B cell (primary cell): ENCODE results near the gene ACACB. TPM values are rescaled to one million over a fixed set of nuclear protein-coding genes. Genes with fewer than 3 reads are reported as not detected.

Experiments
- ATAC-seq: fragments of 200-7000 bp; cut with Tn5 transposase; one replicate; pipeline ENCODE4 v1.10.0; 2021; ENCODE audit warnings: low read depth, mild to moderate bottlenecking, moderate number of reproducible peaks, moderate library complexity
- CTCF ChIA-PET: fragments of 350-600 bp; sonication (Branson Sonifier 250); formaldehyde crosslinking; loops from one replicate; lab custom pipeline; 2021; ENCODE audit warnings: antibody characterized with exemption, inconsistent platforms; lab: Charles Lee
- POLR2A ChIA-PET: fragments of 350-600 bp; sonication (Branson Sonifier 250); formaldehyde crosslinking; loops from one replicate; lab custom pipeline; 2021; ENCODE audit warnings: antibody characterized with exemption; lab: Charles Lee
- DNase-seq: peaks from one replicate; pipeline ENCODE4 v3.0.0; 2013
- H2AFZ ChIP-seq: 2 replicates; pipeline ENCODE4 v1.6.1; 2012; ENCODE audit warnings: mild to moderate bottlenecking, low read depth, low read length; ENCODE audit not compliant: insufficient read depth, poor library complexity, severe bottlenecking
- H3K27ac ChIP-seq, 2 donors: 1 replicate in 1 of 2; 2 replicates in 1 of 2; pipeline ENCODE4 v1.5.1; 2012 to 2013; ENCODE audit warnings: low read length in 2 of 2, mild to moderate bottlenecking in 2 of 2, moderate library complexity in 1 of 2
- H3K27me3 ChIP-seq, 4 experiments: fragments of 200-600 bp in 1 of 4; sonication (generic) in 1 of 4; replicated peaks in 1 of 4; 1 replicate in 2 of 4; 2 replicates in 2 of 4; pipeline versions ENCODE4 v1.6.1 to v1.7.0; 2013 to 2016; ENCODE audit warnings: low read length in 3 of 4, mild to moderate bottlenecking in 2 of 4, mixed read lengths in 1 of 4, moderate library complexity in 1 of 4; ENCODE audit not compliant: insufficient read depth in 4 of 4, control insufficient read depth in 3 of 4; ENCODE audit errors: control extremely low read depth in 1 of 4
- H3K36me3 ChIP-seq, 2 experiments: replicated peaks in 1 of 2; 1 replicate in 1 of 2; 2 replicates in 1 of 2; pipeline versions ENCODE4 v1.6.1 to v1.7.1; 2013; ENCODE audit warnings: low read length in 1 of 2; ENCODE audit not compliant: insufficient read depth in 2 of 2, control insufficient read depth in 1 of 2; ENCODE audit errors: control extremely low read depth in 1 of 2, extremely low read depth in 1 of 2
- H3K4me1 ChIP-seq, 2 donors: fragments of 200-600 bp in 1 of 2; sonication (generic) in 1 of 2; 1 replicate in 1 of 2; 2 replicates in 1 of 2; pipeline versions ENCODE4 v1.5.1 to v1.6.1; 2013 to 2017; ENCODE audit warnings: low read length in 2 of 2; ENCODE audit not compliant: control insufficient read depth in 2 of 2, insufficient read depth in 2 of 2
- H3K4me2 ChIP-seq: replicated peaks from 2 replicates; pipeline ENCODE3; 2012; ENCODE audit warnings: mild to moderate bottlenecking, low read depth, low read length; ENCODE audit not compliant: poor library complexity, severe bottlenecking
- H3K4me3 ChIP-seq, 5 experiments: fragments of 200-600 bp in 1 of 5; sonication (generic) in 1 of 5; 1 replicate in 3 of 5; 2 replicates in 2 of 5; pipeline versions ENCODE4 v1.5.1 to v1.7.0; 2011 to 2016; ENCODE audit warnings: low read length in 4 of 5, mild to moderate bottlenecking in 4 of 5, low read depth in 2 of 5, control low read depth in 1 of 5, moderate library complexity in 1 of 5; ENCODE audit not compliant: insufficient read depth in 1 of 5; ENCODE audit errors: control extremely low read depth in 1 of 5, extremely low read depth in 1 of 5
- H3K79me2 ChIP-seq: fragments of 200-600 bp; sonication (generic); one replicate; pipeline ENCODE4 v1.6.0; 2016; ENCODE audit warnings: low read length; ENCODE audit not compliant: control insufficient read depth, insufficient read depth
- H3K9ac ChIP-seq: fragments of 200-600 bp; sonication (generic); 2 replicates; pipeline ENCODE4 v1.6.1; 2017; ENCODE audit warnings: mild to moderate bottlenecking, low read length, moderate library complexity
- H3K9me3 ChIP-seq, 3 donors: one replicate each; pipeline versions ENCODE4 v1.6.1 to v1.7.1; 2013; ENCODE audit warnings: low read length in 2 of 3; ENCODE audit not compliant: control insufficient read depth in 2 of 3, insufficient read depth in 1 of 3; ENCODE audit errors: control extremely low read depth in 1 of 3
- H4K20me1 ChIP-seq: 2 replicates; pipeline ENCODE4 v1.6.0; 2012; ENCODE audit warnings: mild to moderate bottlenecking, low read length; ENCODE audit not compliant: insufficient read depth, control insufficient read depth, poor library complexity, severe bottlenecking
- H3K27ac Mint-ChIP-seq: one replicate; pipeline ENCODE4 v1.8.0; 2021; ENCODE audit warnings: mixed read lengths
- H3K27me3 Mint-ChIP-seq: one replicate; pipeline ENCODE4 v1.8.0; 2021; ENCODE audit warnings: mixed read lengths
- H3K4me1 Mint-ChIP-seq: one replicate; pipeline ENCODE4 v1.8.0; 2021; ENCODE audit warnings: mixed read lengths
- H3K4me3 Mint-ChIP-seq: one replicate; pipeline ENCODE4 v1.8.0; 2021; ENCODE audit warnings: mixed read lengths
- H3K9me3 Mint-ChIP-seq: one replicate; pipeline ENCODE4 v1.8.0; 2022; ENCODE audit warnings: mixed read lengths; ENCODE audit not compliant: insufficient read depth
- EZH2 ChIP-seq: IDR thresholded peaks from 2 replicates; pipeline ENCODE4 v1.6.1; 2012; ENCODE audit warnings: borderline replicate concordance, low read depth, mild to moderate bottlenecking, moderate library complexity, low read length; ENCODE audit not compliant: insufficient read depth, poor library complexity, severe bottlenecking
- WGBS: methylation state at CpG from one replicate; pipeline ENCODE4 v1.1.5; 2013; ENCODE audit warnings: missing lambda C conversion rate; ENCODE audit not compliant: insufficient coverage; 5-methylcytosine and 5-hydroxymethylcytosine counted together
- intact Hi-C: fragments of 100-400 bp; cut with micrococcal nuclease; formaldehyde crosslinking; loops from one replicate; pipeline ENCODE4 v1.10.0; 2022
- polyA plus RNA-seq: library from polyadenylated mRNA; depleted of rRNA; stranded (reverse); fragments of >200 nt; gene quantifications from 2 replicates; pipeline ENCODE4 v1.2.3, GENCODE V29; 2012
- total RNA-seq, 2 donors: library from RNA; stranded (reverse); fragments of 120-200 nt in 1 of 2; gene quantifications; 1 replicate in 1 of 2; 2 replicates in 1 of 2; pipeline versions ENCODE4 v1.2.3 to v1.2.4, GENCODE V29; 2013 to 2022
- TF ChIP-seq, protein P1 (sequence below): fragments of 200-600 bp; IDR thresholded peaks from one replicate; pipeline ENCODE4 v1.8.0; 2022; ENCODE audit warnings: antibody characterized with exemption, mild to moderate bottlenecking

The ACACB gene
- total and polyA plus RNA-seq, 2 donors (not counting 1 experiment from before 2014, with no cell fraction given) = 7.4 to 27.5 TPM

DNA sequence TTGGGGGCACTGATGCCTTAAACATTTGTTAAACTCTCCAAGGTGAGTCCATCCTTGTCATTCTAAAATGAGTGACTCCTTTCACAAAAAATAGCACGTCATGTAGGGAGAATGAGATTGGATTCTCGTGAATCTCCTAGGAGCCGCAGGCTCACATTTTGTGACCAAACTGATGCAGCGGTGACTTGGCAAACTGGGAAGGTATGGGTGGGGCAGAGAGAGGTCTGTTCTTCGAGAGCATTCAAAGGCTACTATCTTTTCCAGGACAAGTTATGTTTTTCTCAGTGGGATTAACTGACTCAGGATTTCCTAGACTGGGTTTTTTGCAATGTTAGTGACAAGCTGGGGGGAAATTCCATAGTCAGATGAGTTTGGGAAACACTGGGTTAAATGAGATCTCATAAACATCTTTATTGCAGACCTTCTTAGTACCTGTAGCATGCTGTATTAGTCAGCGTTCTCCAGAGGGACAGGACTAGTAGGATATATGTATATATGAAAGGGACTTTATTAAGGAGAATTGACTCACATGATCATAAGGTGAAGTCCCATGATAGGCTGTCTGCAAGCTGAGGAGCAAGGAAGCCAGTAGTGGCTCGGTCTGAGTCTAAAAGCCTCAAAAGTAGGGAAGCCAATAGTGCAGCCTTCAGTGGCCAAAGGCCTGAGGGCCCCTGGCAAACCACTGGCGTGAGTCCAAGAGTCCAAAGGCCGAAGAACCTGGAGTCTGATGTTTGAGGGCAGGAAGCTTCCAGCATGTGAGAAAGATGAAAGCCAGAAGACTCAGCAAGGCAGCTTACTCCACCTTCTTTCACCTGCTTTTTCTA is 131.7 kb downstream of the ACACB start:
- POLR2A ChIA-PET = no interaction called here
- Histone ChIP-seq H4K20me1 (no peaks in the 10 kb centered on the region), H3K36me3 (no peaks in the 10 kb centered on the region), H3K79me2 (no peaks in the 10 kb centered on the region), H3K4me2 (no peak overlapping the region), H3K27ac (no peak overlapping the region), H2AFZ (no peak overlapping the region), H3K27me3 (no peaks in the 10 kb centered on the region), H3K9ac (no peak overlapping the region), H3K9me3 (peaks cover 0 to 2% (median 2%) of the 10 kb centered on the region in 3 donors), H3K4me3 (no peak overlapping the region), H3K4me1 (no peaks in the 10 kb centered on the region)
- CTCF ChIA-PET = no interaction called here
- ATAC-seq = no peak
- H3K4me1 Mint-ChIP-seq = no peaks in the 10 kb centered on the region
- WGBS = 90% methylated on average over 6 of the region's 9 CpGs
- DNase-seq = no peak
- no peaks in the 10 kb centered on the region for H3K9me3 Mint-ChIP-seq
- intact Hi-C loops = no loop called here
- H3K27me3 Mint-ChIP-seq = no peaks in the 10 kb centered on the region
- no peak for TF ChIP-seq EZH2
- TF ChIP-seq, protein P1, sequence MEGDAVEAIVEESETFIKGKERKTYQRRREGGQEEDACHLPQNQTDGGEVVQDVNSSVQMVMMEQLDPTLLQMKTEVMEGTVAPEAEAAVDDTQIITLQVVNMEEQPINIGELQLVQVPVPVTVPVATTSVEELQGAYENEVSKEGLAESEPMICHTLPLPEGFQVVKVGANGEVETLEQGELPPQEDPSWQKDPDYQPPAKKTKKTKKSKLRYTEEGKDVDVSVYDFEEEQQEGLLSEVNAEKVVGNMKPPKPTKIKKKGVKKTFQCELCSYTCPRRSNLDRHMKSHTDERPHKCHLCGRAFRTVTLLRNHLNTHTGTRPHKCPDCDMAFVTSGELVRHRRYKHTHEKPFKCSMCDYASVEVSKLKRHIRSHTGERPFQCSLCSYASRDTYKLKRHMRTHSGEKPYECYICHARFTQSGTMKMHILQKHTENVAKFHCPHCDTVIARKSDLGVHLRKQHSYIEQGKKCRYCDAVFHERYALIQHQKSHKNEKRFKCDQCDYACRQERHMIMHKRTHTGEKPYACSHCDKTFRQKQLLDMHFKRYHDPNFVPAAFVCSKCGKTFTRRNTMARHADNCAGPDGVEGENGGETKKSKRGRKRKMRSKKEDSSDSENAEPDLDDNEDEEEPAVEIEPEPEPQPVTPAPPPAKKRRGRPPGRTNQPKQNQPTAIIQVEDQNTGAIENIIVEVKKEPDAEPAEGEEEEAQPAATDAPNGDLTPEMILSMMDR = no peak
- H3K4me3 Mint-ChIP-seq = no peak overlapping the region
- H3K27ac Mint-ChIP-seq = no peak overlapping the region

DNA sequence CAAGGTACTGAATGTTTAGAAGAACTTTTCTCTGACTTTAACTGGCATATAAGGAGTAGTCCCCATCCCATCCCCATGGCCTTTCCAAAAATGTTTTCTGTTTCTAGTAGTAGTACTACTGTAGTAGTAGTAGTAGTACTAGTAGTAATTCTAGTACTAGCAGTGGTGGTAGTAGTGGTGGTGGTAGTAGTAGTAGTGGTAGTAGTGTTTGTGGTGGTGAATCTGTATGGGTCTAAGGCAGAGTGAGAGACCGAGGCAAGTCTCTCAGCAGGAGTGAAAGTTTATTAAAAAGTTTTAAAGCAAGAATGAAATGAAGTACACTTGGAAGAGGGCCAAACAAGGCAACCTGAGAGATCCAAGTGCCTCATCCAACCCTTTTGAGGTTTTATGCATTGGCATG is 134.1 kb downstream of the ACACB start:
- Histone ChIP-seq H3K79me2 (no peaks in the 10 kb centered on the region), H3K27ac (no peak overlapping the region), H3K27me3 (no peaks in the 10 kb centered on the region), H3K9ac (no peak overlapping the region), H3K4me2 (no peak overlapping the region), H3K36me3 (no peaks in the 10 kb centered on the region), H3K4me3 (no peak overlapping the region), H2AFZ (no peak overlapping the region), H3K4me1 (no peaks in the 10 kb centered on the region), H3K9me3 (peaks cover 0 to 14% (median 13%) of the 10 kb centered on the region in 3 donors), H4K20me1 (no peaks in the 10 kb centered on the region)
- CTCF ChIA-PET = no interaction called here
- no peaks in the 10 kb centered on the region for H3K4me1 Mint-ChIP-seq
- intact Hi-C loops = no loop called here
- no peak overlapping the region for H3K27ac Mint-ChIP-seq
- no peak overlapping the region for H3K4me3 Mint-ChIP-seq
- POLR2A ChIA-PET = no interaction called here
- TF ChIP-seq EZH2 = no peak
- TF ChIP-seq, protein P1 = no peak
- WGBS = 78% methylated on average over 1 of the region's 1 CpG
- H3K27me3 Mint-ChIP-seq = no peaks in the 10 kb centered on the region
- no peak for ATAC-seq
- DNase-seq = no peak
- peaks cover 4% of the 10 kb centered on the region for H3K9me3 Mint-ChIP-seq
